Cardiac fibroblast (primary cell): ENCODE results near the gene GPR68.
A peak's percentile ranks its signal among the peaks of the same experiment; 100 is the strongest.
"Not testable (repeated sequence)": the region's sequence is repeated elsewhere in the genome, so short reads cannot be mapped to it uniquely, and the experiment has no call there.

Experiments
- DNase-seq, 2 donors: peaks; one replicate each; pipeline versions ENCODE4 v3.0.0 to v3.0.0-alpha.2; 2010; ENCODE audit warnings: low read depth in 2 of 2
- H3K4me3 ChIP-seq, 2 donors: replicated peaks in 1 of 2; 1 replicate in 1 of 2; 2 replicates in 1 of 2; pipeline ENCODE4 v1.5.1; 2011; ENCODE audit warnings: low read depth in 2 of 2, low read length in 2 of 2, mild to moderate bottlenecking in 2 of 2, moderate library complexity in 1 of 2
- CTCF ChIP-seq: IDR thresholded peaks from one replicate; pipeline ENCODE4 v1.5.1; 2011; ENCODE audit warnings: low read depth, mild to moderate bottlenecking, low read length, inconsistent platforms

Gene GPR68

GRCh38 chr14:91253795-91254323 is 9.4 kb upstream of the GPR68 start:
- TF ChIP-seq CTCF = no peak
- no peak for DNase-seq
- H3K4me3 ChIP-seq = peak overlapping the region; percentile 34 to 56

GRCh38 chr14:91252871-91253794 is 8.6 kb upstream of the GPR68 start:
- no peak for DNase-seq
- TF ChIP-seq CTCF = peak; percentile 15
- peak overlapping the region; percentile 55 to 56 for H3K4me3 ChIP-seq

- H3K4me3 ChIP-seq = no peak overlapping the region
- DNase-seq = no peak
- TF ChIP-seq CTCF = no peak
Measured at GRCh38 chr14:91250912-91251311, 6.4 kb upstream of the GPR68 start.

- H3K4me3 ChIP-seq = no peak overlapping the region
- peak in 1 of 2 donors; percentile 12 for DNase-seq
- TF ChIP-seq CTCF = no peak
Measured at GRCh38 chr14:91249841-91250616, 5.5 kb upstream of the GPR68 start.

- no peak overlapping the region for H3K4me3 ChIP-seq
- no peak for DNase-seq
- no peak for TF ChIP-seq CTCF
Measured at GRCh38 chr14:91246051-91246852, 1.7 kb upstream of the GPR68 start.

GRCh38 chr14:91245616-91246015 is 1.1 kb upstream of the GPR68 start:
- DNase-seq, H3K4me3 ChIP-seq: not testable (repeated sequence)
